Common myeloid progenitor, CD34-positive (primary cell): ENCODE measurements around the gene RTN4RL1.

Experiments used
- CTCF ChIA-PET: fragments of 350-600 bp; sonication (Branson Sonifier 250); formaldehyde crosslinking; loops from one replicate; lab custom pipeline; 2021; ENCODE audit warnings: antibody characterized with exemption; lab: Charles Lee
- POLR2A ChIA-PET: fragments of 350-600 bp; sonication (Branson Sonifier 250); formaldehyde crosslinking; loops from one replicate; lab custom pipeline; 2021; ENCODE audit warnings: antibody characterized with exemption; lab: Charles Lee
- DNase-seq, 3 donors: peaks; one replicate each; pipeline versions ENCODE4 v3.0.0 to v3.0.0-alpha.2; 2013
- H3K27ac ChIP-seq, 2 experiments: 1 replicate in 1 of 2; 2 replicates in 1 of 2; pipeline ENCODE4 v1.7.0; 2013; ENCODE audit warnings: inconsistent platforms in 2 of 2, low read length in 2 of 2, mild to moderate bottlenecking in 2 of 2, low read depth in 1 of 2, moderate library complexity in 1 of 2; ENCODE audit not compliant: severe bottlenecking in 2 of 2, insufficient read depth in 1 of 2, poor library complexity in 1 of 2
- H3K27me3 ChIP-seq, 5 experiments: replicated peaks in 2 of 5; 1 replicate in 3 of 5; 2 replicates in 2 of 5; pipeline versions ENCODE4 v1.6.1 to v1.7.0; 2013; ENCODE audit warnings: low read length in 4 of 5, mild to moderate bottlenecking in 2 of 5, moderate library complexity in 2 of 5, inconsistent platforms in 1 of 5; ENCODE audit not compliant: insufficient read depth in 5 of 5, control insufficient read depth in 4 of 5
- H3K36me3 ChIP-seq, 4 experiments: 1 replicate in 2 of 4; 2 replicates in 2 of 4; pipeline versions ENCODE4 v1.6.1 to v1.7.0; 2013; ENCODE audit warnings: low read length in 3 of 4, control low read depth in 1 of 4, mild to moderate bottlenecking in 1 of 4; ENCODE audit not compliant: control insufficient read depth in 4 of 4, insufficient read depth in 4 of 4
- H3K4me1 ChIP-seq, 4 experiments: 1 replicate in 3 of 4; 2 replicates in 1 of 4; pipeline versions ENCODE4 v1.6.1 to v1.7.1; 2013; ENCODE audit warnings: low read length in 3 of 4, mild to moderate bottlenecking in 3 of 4, control low read depth in 1 of 4, inconsistent platforms in 1 of 4, moderate library complexity in 1 of 4; ENCODE audit not compliant: control insufficient read depth in 4 of 4, insufficient read depth in 4 of 4; ENCODE audit errors: control extremely low read depth in 1 of 4
- H3K4me3 ChIP-seq, 7 experiments: 1 replicate in 4 of 7; 2 replicates in 3 of 7; pipeline versions ENCODE4 v1.5.1 to v1.7.0; 2013; ENCODE audit warnings: mild to moderate bottlenecking in 7 of 7, low read length in 6 of 7, moderate library complexity in 6 of 7, inconsistent platforms in 2 of 7, low read depth in 2 of 7, control low read depth in 1 of 7; ENCODE audit not compliant: insufficient read depth in 4 of 7, control insufficient read depth in 1 of 7; ENCODE audit errors: extremely low read depth in 1 of 7
- H3K9me3 ChIP-seq, 5 experiments: 1 replicate in 4 of 5; 2 replicates in 1 of 5; pipeline versions ENCODE4 v1.6.1 to v1.7.1; 2013; ENCODE audit warnings: low read length in 4 of 5, mild to moderate bottlenecking in 2 of 5, inconsistent platforms in 1 of 5, low read depth in 1 of 5, moderate library complexity in 1 of 5; ENCODE audit not compliant: control insufficient read depth in 4 of 5, insufficient read depth in 2 of 5; ENCODE audit errors: control extremely low read depth in 1 of 5
- WGBS: methylation state at CpG from one replicate; pipeline ENCODE4 v1.1.5; 2013; ENCODE audit not compliant: insufficient coverage; 5-methylcytosine and 5-hydroxymethylcytosine counted together

RTN4RL1 gene

DNA sequence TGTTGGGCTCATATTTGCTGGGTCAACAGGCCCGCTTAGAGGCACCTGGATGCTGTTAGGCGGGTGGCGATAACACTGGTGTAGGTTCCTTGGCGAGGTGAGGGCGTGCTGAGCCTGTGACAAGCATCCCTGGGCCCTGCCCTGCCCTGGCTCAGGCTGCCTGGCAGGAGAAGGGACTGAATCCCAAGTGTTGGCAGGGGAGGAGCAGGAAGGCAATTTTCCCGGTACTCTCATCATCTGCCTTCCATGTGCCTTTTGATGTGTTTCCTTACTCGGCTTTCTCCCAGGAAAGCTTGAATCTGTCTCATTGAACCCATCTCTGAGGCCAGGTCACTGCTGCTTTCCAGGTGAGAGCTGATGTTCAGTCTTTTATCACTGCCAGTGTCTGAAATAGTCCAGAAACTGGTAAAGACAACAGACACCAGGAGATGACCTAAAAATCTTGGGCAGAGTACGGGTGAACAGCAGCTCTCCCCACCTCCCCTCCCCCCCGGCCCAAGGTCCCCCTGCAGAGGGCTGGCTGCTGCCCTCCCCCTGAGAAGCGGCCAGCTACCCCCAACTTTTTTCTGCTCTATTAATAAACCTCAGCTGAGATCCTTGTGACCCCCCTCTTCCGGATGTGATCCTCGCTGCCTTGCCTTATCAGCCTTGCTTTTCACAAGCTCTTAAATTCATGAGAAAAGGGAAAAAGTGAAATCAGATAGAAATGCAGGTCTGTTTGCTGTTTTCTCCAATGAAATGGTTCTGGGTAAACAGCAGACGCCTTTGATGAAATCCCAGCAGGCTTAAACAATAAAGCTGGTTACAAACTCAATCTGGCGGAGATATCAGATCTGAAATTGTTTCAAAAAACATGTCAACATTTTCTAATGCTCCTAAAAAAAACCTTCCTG is 29.0 kb downstream of the RTN4RL1 start:
- Histone ChIP-seq H3K36me3 (no peaks in the 10 kb centered on the region), H3K27me3 (peaks cover 0 to 39% (median 9%) of the 10 kb centered on the region in 5 experiments), H3K27ac (no peak overlapping the region), H3K4me1 (peaks cover 0 to 18% (median 13%) of the 10 kb centered on the region in 4 experiments), H3K4me3 (no peak overlapping the region), H3K9me3 (no peaks in the 10 kb centered on the region)
- WGBS, result 97% methylated on average over 11 of the region's 14 CpGs
- DNase-seq, result no peak
- POLR2A ChIA-PET, result no interaction called here
- CTCF ChIA-PET, result interaction anchor here (1.0 to 1.1 kb wide), 2 partner anchors 14 to 30 kb away, joined by 3 read pairs; no protein-coding TSS in a partner anchor

DNA sequence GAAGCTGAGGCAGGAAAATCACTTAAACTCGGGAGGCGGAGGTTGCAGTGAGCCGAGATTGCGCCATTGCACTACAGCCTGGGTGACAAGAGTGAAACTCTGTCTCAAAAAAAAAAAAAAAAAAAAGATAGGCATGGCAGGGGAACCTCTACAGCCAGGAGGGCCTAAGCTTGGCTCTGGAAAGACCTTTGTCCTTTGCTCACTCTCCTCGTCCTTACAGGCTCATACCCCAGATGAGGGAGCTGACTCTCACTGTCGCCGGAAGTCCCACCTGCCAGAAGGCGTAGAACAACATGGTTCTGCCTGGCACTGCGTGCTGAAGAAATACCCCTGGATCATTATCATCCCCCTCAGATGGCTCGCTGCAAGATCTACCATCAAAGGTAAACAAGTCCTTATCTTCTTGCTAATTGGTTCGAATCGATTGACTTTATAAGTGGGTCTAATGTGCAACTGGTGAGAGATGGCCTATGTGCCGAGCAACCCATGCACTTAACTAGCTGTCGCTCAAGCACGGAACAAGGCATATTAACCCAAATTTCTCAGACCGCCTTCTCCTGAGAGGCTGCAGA is 29.7 kb downstream of the RTN4RL1 start:
- H3K36me3 ChIP-seq, result no peaks in the 10 kb centered on the region
- no peak for DNase-seq
- peaks cover 0 to 18% (median 13%) of the 10 kb centered on the region in 4 experiments for H3K4me1 ChIP-seq
- no peaks in the 10 kb centered on the region for H3K9me3 ChIP-seq
- no peak overlapping the region for H3K27ac ChIP-seq
- WGBS, result 98% methylated on average over 13 of the region's 16 CpGs
- peaks cover 0 to 39% (median 9%) of the 10 kb centered on the region in 5 experiments for H3K27me3 ChIP-seq
- ChIA-PET POLR2A (no interaction called here), CTCF (interaction anchor here (1.0 kb wide), 1 partner anchor 15 kb away, joined by 3 read pairs; no protein-coding TSS in a partner anchor)
- H3K4me3 ChIP-seq, result no peak overlapping the region

GRCh38 chr17:1994707-1995106 is 30.4 kb downstream of the RTN4RL1 start:
- 100% methylated on average over 1 of the region's 4 CpGs for WGBS
- H3K27ac ChIP-seq, result no peak overlapping the region
- no peak for DNase-seq
- H3K4me1 ChIP-seq, result peaks cover 0 to 15% (median 10%) of the 10 kb centered on the region in 4 experiments
- CTCF ChIA-PET, result interaction anchor here (1.0 kb wide), 1 partner anchor 13 kb away, joined by 3 read pairs; no protein-coding TSS in a partner anchor
- no peaks in the 10 kb centered on the region for H3K9me3 ChIP-seq
- H3K27me3 ChIP-seq, result peaks cover 0 to 39% (median 9%) of the 10 kb centered on the region in 5 experiments
- POLR2A ChIA-PET, result no interaction called here
- H3K36me3 ChIP-seq, result no peaks in the 10 kb centered on the region
- H3K4me3 ChIP-seq, result no peak overlapping the region

GRCh38 chr17:1992541-1992940 is 32.6 kb downstream of the RTN4RL1 start:
- H3K36me3 ChIP-seq, result no peaks in the 10 kb centered on the region
- H3K27me3 ChIP-seq, result peaks cover 0 to 22% (median 11%) of the 10 kb centered on the region in 5 experiments
- H3K4me1 ChIP-seq, result no peaks in the 10 kb centered on the region
- no peak for DNase-seq
- 76% methylated on average over 9 of the region's 10 CpGs for WGBS
- CTCF ChIA-PET, result no interaction called here
- H3K9me3 ChIP-seq, result no peaks in the 10 kb centered on the region
- no peak overlapping the region for H3K4me3 ChIP-seq
- H3K27ac ChIP-seq, result no peak overlapping the region
- POLR2A ChIA-PET, result no interaction called here

- no peaks in the 10 kb centered on the region for H3K36me3 ChIP-seq
- no peak overlapping the region for H3K4me3 ChIP-seq
- peaks cover 0 to 4% (median 0%) of the 10 kb centered on the region in 5 experiments for H3K27me3 ChIP-seq
- no peaks in the 10 kb centered on the region for H3K4me1 ChIP-seq
- no peak for DNase-seq
- CTCF ChIA-PET, result no interaction called here
- H3K27ac ChIP-seq, result no peak overlapping the region
- POLR2A ChIA-PET, result no interaction called here
- no peaks in the 10 kb centered on the region for H3K9me3 ChIP-seq
- 100% methylated on average over 6 of the region's 10 CpGs for WGBS
Observed at GRCh38 chr17:1989135-1989534, 36.0 kb downstream of the RTN4RL1 start.

DNA sequence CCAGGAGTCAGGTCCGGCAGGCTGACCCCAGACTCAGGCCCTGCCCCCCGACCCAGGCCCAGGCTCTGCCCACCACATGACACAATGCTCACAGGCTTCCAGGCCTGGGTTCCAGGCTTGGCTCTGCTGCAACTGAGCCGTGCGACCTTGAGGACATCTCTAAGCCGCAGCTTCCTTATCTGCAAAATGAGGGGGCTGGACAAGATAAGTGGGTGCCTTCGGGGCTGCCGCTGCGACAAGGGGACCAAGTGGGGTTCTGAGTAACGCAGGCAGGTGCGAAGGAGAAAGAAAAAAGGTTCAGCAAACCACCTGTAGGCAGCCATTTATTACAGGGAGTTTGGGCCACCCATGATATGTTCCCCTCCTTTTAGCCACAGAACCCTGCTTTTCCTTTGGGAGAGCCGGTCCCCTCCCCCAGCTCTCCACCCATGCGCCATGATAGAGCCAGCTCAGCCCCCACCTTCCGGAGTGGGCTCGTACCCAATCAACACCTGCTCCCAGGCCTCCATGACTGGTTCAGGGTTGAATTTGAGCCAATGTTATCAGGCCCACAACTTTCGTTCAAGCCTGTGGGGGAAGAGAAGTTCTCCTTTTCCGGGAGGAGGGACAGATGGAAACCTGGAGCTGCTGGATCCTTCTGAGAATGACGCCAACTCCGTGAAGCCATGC is 38.2 kb downstream of the RTN4RL1 start:
- Histone ChIP-seq H3K36me3 (no peaks in the 10 kb centered on the region), H3K4me1 (no peaks in the 10 kb centered on the region), H3K4me3 (no peak overlapping the region), H3K27ac (peak overlapping the region in 1 of 2 experiments; percentile 14), H3K27me3 (peaks cover 0 to 4% (median 0%) of the 10 kb centered on the region in 5 experiments), H3K9me3 (no peaks in the 10 kb centered on the region)
- ChIA-PET POLR2A (no interaction called here), CTCF (interaction anchor here (0.6 kb wide), 1 partner anchor 1649 kb away, joined by 3 read pairs; no protein-coding TSS in a partner anchor)
- WGBS, result 99% methylated on average over 14 of the region's 18 CpGs
- DNase-seq, result no peak
